Neural crest cell (in vitro differentiated cells): ENCODE results near the gene MMP25. TPM values are rescaled to one million over a fixed set of nuclear protein-coding genes. Genes with fewer than 3 reads are reported as not detected.
A peak's percentile ranks its signal among the peaks of the same experiment; 100 is the strongest.
"Not testable (repeated sequence)": the region's sequence is repeated elsewhere in the genome, so short reads cannot be mapped to it uniquely, and the experiment has no call there.

ENCODE experiments used
- DNase-seq: peaks from one replicate; pipeline ENCODE4 v3.0.0; 2021; ENCODE audit warnings: low read depth, mixed read lengths, low spot score
- H3K27ac Mint-ChIP-seq: one replicate; pipeline ENCODE4 v1.8.0; 2021; ENCODE audit warnings: mild to moderate bottlenecking, mixed read lengths; ENCODE audit not compliant: unreplicated experiment
- H3K27me3 Mint-ChIP-seq: 2 replicates; pipeline ENCODE4 v1.8.0; 2021; ENCODE audit warnings: low read depth, mild to moderate bottlenecking, mixed read lengths
- H3K36me3 Mint-ChIP-seq: 2 replicates; pipeline ENCODE4 v1.8.0; 2021; ENCODE audit warnings: low read depth, mild to moderate bottlenecking, mixed read lengths
- H3K4me1 Mint-ChIP-seq: 2 replicates; pipeline ENCODE4 v1.8.0; 2021; ENCODE audit warnings: mixed read lengths
- H3K4me3 Mint-ChIP-seq: one replicate; pipeline ENCODE4 v1.8.0; 2021; ENCODE audit warnings: mild to moderate bottlenecking, mixed read lengths
- H3K9me3 Mint-ChIP-seq: 2 replicates; pipeline ENCODE4 v1.8.0; 2021; ENCODE audit warnings: mixed read lengths
- CTCF ChIP-seq: fragments of 200-600 bp; sonication (generic); conservative IDR thresholded peaks from 2 replicates; pipeline ENCODE4 v1.5.0; 2021; ENCODE audit warnings: antibody characterized with exemption, mild to moderate bottlenecking
- total RNA-seq: library from RNA; stranded (reverse); gene quantifications from 2 replicates; pipeline ENCODE4 v1.2.1, GENCODE V29; 2021

MMP25 gene
- total RNA-seq, 1 donor from 2014 or later = 0.96 TPM

GRCh38 chr16:3047387-3047720 lies 993 bp downstream of the MMP25 start:
- no peak for TF ChIP-seq CTCF
- no peak for DNase-seq

GRCh38 chr16:3049921-3050481 lies 3.6 kb downstream of the MMP25 start:
- Mint-ChIP-seq H3K36me3 (peaks cover 3% of the 10 kb centered on the region), H3K27me3 (peaks cover 50% of the 10 kb centered on the region), H3K4me1 (peaks cover 4% of the 10 kb centered on the region), H3K4me3 (peak overlapping the region; percentile 57), H3K9me3 (no peaks in the 10 kb centered on the region), H3K27ac (no peak overlapping the region)
- no peak for DNase-seq
- TF ChIP-seq CTCF = no peak

More at GRCh38 chr16:3047387-3047720, 993 bp downstream of the MMP25 start:
- H3K4me1 Mint-ChIP-seq = peaks cover 8% of the 10 kb centered on the region
- H3K36me3 Mint-ChIP-seq = peaks cover 3% of the 10 kb centered on the region
- H3K4me3 Mint-ChIP-seq = peak overlapping the region; percentile 71
- peaks cover 76% of the 10 kb centered on the region for H3K27me3 Mint-ChIP-seq
- no peaks in the 10 kb centered on the region for H3K9me3 Mint-ChIP-seq
- no peak overlapping the region for H3K27ac Mint-ChIP-seq

- Mint-ChIP-seq H3K27me3 (peaks cover 45% of the 10 kb centered on the region), H3K9me3 (no peaks in the 10 kb centered on the region), H3K36me3 (no peaks in the 10 kb centered on the region), H3K4me3 (peak overlapping the region; percentile 57), H3K27ac (no peak overlapping the region), H3K4me1 (peaks cover under 1% of the 10 kb centered on the region)
- DNase-seq = no peak
- no peak for TF ChIP-seq CTCF
Observed at GRCh38 chr16:3050487-3050886, 4.1 kb downstream of the MMP25 start.

DNA sequence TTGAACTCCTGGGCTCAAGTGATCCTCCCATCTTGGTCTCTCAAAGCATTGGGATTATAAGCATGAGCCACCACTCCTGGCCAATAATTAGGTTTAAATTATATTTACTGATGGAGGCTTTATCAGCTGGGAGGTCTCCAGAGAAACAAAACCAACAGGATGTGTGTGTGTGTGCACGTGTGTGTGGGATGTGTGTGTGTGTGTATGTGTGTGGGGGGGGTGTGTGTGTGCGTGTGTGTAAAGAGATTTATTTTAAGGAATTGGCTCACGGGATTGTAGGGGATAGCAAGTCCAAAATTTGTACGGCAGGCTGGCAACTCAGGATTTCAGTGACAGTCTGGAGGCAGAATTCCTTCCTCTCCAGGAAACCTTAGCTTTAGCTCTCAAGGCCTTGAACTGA lies 4.6 kb downstream of the MMP25 start:
- TF ChIP-seq CTCF = no peak
- H3K27ac Mint-ChIP-seq = no peak overlapping the region
- no peaks in the 10 kb centered on the region for H3K9me3 Mint-ChIP-seq
- peak overlapping the region; percentile 57 for H3K4me3 Mint-ChIP-seq
- no peaks in the 10 kb centered on the region for H3K4me1 Mint-ChIP-seq
- H3K36me3 Mint-ChIP-seq = no peaks in the 10 kb centered on the region
- DNase-seq = no peak
- peaks cover 41% of the 10 kb centered on the region for H3K27me3 Mint-ChIP-seq

DNA sequence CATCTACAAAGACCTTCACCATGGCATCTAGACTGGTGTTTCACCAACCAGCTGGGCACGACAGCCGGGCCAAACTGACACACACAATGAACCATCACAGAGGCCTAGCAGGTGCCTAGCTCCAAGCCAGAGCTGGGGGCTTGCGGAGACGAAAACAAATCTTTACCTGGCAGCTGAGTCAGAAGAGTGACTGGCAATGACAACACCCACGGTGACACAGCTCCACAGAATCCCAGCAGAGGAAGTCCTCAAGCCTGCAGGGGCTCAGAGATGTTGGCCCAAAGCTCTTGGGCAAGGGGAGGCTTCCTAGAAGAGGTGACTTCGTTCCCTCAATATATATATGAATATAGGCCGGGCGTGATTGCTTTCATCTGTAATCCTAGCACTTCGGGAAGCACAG lies 5.1 kb downstream of the MMP25 start:
- Mint-ChIP-seq H3K4me3 (peak overlapping the region; percentile 5), H3K36me3 (no peaks in the 10 kb centered on the region), H3K27me3 (peaks cover 41% of the 10 kb centered on the region), H3K4me1 (no peaks in the 10 kb centered on the region), H3K27ac (no peak overlapping the region), H3K9me3 (no peaks in the 10 kb centered on the region)
- DNase-seq = no peak
- no peak for TF ChIP-seq CTCF

- H3K27me3 Mint-ChIP-seq = peaks cover 31% of the 10 kb centered on the region
- not testable (repeated sequence) for H3K4me3 Mint-ChIP-seq, DNase-seq, H3K36me3 Mint-ChIP-seq, H3K27ac Mint-ChIP-seq, H3K9me3 Mint-ChIP-seq, H3K4me1 Mint-ChIP-seq
Observed at GRCh38 chr16:3052571-3053329, 6.4 kb downstream of the MMP25 start.

GRCh38 chr16:3053330-3053710 lies 7.0 kb downstream of the MMP25 start:
- not testable (repeated sequence) for H3K4me3 Mint-ChIP-seq, DNase-seq, H3K36me3 Mint-ChIP-seq, H3K9me3 Mint-ChIP-seq, H3K27ac Mint-ChIP-seq, H3K4me1 Mint-ChIP-seq
- H3K27me3 Mint-ChIP-seq = peaks cover 25% of the 10 kb centered on the region
